Measurements from ENCODE around the gene TRAPPC2L.
"Not testable (repeated sequence)": the region's sequence is repeated elsewhere in the genome, so short reads cannot be mapped to it uniquely, and the experiment has no call there.

Gene TRAPPC2L

GRCh38 chr16:88883946-88884345, 27.0 kb downstream of the TRAPPC2L start:
- no peak overlapping the region for H3K27ac Mint-ChIP-seq
- no peaks in the 10 kb centered on the region for H3K27me3 Mint-ChIP-seq
- H3K36me3 Mint-ChIP-seq, result no peaks in the 10 kb centered on the region
- H3K4me1 Mint-ChIP-seq, result peaks cover 3% of the 10 kb centered on the region
- no peak overlapping the region for H3K4me3 Mint-ChIP-seq
- no peaks in the 10 kb centered on the region for H3K9me3 Mint-ChIP-seq

- Mint-ChIP-seq H3K9me3 (no peaks in the 10 kb centered on the region), H3K36me3 (no peaks in the 10 kb centered on the region), H3K4me1 (peaks cover 3% of the 10 kb centered on the region), H3K4me3 (no peak overlapping the region), H3K27ac (no peak overlapping the region), H3K27me3 (no peaks in the 10 kb centered on the region)
Measured at GRCh38 chr16:88884569-88885271, 27.8 kb downstream of the TRAPPC2L start.

GRCh38 chr16:88885693-88886280, 28.9 kb downstream of the TRAPPC2L start:
- H3K27ac Mint-ChIP-seq, result no peak overlapping the region
- H3K4me3 Mint-ChIP-seq, result no peak overlapping the region

DNA sequence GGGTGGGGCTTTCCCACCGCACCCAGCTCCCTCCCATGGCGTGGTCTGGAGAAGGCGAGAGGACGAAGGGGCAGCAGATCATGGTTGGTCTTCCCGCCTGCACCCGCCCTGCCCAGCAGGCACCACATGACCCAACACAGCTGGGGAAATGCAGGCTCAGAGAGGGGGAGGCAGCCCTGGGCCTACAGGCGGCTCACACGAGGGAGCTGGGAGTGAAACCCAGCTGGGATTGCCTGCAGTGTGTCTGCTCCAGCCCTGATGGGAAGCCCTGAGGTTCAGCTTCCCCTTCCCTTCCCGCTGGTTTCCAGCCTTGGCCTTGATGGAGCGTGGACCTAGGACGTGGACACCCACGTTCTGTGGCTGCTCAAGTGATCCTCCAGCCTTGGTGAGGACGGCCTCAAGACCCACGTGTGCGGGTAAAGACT, 29.5 kb downstream of the TRAPPC2L start:
- Mint-ChIP-seq H3K27ac (no peak overlapping the region), H3K27me3 (no peaks in the 10 kb centered on the region), H3K4me3 (no peak overlapping the region), H3K4me1 (peaks cover 3% of the 10 kb centered on the region), H3K36me3 (no peaks in the 10 kb centered on the region), H3K9me3 (no peaks in the 10 kb centered on the region)

More at GRCh38 chr16:88885693-88886280, 28.9 kb downstream of the TRAPPC2L start:
- Mint-ChIP-seq H3K9me3 (no peaks in the 10 kb centered on the region), H3K36me3 (no peaks in the 10 kb centered on the region), H3K27me3 (no peaks in the 10 kb centered on the region), H3K4me1 (peaks cover 3% of the 10 kb centered on the region)

DNA sequence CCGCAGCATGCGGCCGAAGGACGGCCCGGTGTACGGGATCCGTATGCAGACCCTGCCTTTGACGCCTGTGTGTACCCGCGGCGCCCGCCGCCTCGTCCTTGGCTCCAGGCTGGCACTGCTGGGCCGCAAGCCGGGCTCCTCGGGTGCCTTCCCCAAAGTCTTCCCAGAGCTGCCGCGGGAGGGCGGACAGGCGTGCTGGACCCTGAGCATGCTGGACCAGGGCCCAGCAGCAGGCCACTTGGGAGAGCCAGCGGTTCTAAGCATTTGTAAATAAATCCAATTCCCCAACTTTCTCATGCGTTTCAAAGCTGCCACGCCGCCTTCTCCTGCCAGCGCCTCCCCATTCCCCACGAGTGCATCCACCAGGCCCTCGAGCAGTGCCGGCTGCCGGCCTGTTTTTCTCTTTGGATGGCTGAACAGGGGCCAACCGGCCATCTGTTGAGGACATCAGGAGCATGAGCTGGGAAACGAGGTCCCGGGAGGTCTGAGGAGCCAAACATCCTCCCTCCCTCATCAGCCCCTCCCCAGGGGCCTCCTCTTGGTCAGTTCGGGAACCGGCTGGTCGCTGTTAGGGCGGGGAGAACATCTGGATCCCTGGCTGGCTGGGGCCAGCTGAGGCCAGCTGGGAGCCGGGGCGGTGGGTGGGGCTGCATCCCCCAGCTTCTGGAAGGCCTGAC, 30.1 kb downstream of the TRAPPC2L start:
- Mint-ChIP-seq H3K27me3 (no peaks in the 10 kb centered on the region), H3K9me3 (no peaks in the 10 kb centered on the region), H3K36me3 (no peaks in the 10 kb centered on the region), H3K27ac (no peak overlapping the region), H3K4me3 (no peak overlapping the region), H3K4me1 (peaks cover 3% of the 10 kb centered on the region)

DNA sequence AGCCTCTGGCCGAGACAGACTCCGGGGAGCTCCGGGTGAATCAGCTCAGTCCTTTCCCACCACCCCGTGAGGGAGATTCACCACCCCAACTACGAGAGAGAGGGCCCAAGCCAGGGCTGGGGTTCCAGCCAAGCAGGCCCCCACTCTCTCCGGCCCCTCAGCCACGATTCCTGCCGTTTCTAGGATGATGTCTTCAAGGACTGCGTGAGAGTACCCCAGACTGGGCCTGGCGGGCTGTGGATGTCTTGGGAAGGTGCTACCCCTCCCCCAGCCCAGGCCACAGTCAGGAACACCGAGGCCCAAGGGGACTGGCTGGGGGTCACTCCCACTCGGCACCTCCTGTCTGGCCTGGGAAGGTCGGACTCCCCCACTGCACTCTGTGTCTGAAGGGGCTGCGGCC, 31.1 kb downstream of the TRAPPC2L start:
- Mint-ChIP-seq H3K9me3 (no peaks in the 10 kb centered on the region), H3K36me3 (no peaks in the 10 kb centered on the region), H3K27me3 (no peaks in the 10 kb centered on the region), H3K4me1 (peaks cover 3% of the 10 kb centered on the region), H3K27ac (no peak overlapping the region), H3K4me3 (no peak overlapping the region)

DNA sequence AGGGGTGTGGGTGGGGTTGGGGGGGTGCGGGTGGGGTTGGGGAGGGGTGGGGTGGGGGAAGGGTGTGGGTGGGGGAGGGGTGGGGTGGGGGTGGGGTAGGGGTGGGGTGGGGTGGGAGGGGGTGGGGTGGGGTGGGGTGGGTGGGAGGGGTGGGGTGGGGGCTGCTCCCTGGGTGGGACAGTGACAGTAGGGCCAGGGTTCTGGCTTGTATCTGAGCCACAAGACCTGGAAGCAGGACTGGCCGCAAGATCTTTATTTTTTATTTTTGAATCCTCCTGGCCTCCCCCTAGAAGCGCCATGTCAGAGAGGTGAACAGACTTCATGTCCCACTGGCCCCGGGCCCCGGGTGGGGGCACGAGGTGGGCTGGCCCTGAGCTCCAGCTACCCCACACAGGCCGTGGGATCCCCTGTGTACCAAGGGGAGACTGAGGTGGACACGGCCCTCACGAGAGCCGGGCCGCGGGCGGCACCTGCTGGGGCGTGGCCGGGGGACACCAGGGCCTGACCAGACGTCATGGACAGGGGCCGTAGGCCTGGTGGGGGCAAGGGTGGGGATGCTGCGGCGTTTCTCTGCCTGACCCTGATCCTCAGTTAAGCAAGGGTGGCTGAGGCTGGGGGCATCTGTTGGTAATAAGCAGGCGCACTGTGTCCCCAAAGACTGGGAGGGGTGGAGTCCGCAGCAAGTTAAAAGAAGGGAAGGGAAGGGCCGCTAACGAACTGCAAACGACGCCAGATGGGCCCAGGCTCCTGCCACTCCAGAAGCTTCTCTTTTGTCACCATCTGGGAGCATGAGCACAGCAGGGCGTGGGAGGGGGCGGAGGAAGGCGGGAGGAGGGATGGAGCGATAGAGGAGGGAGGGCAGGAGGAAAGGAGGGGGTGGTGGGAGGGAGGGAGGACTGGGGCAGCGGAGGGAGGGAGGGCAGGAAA, 31.8 kb downstream of the TRAPPC2L start:
- Mint-ChIP-seq H3K27me3 (no peaks in the 10 kb centered on the region), H3K4me1 (no peaks in the 10 kb centered on the region), H3K27ac (no peak overlapping the region), H3K9me3 (no peaks in the 10 kb centered on the region), H3K4me3 (no peak overlapping the region), H3K36me3 (no peaks in the 10 kb centered on the region)

- H3K36me3 Mint-ChIP-seq, H3K9me3 Mint-ChIP-seq, H3K4me3 Mint-ChIP-seq, H3K4me1 Mint-ChIP-seq, H3K27ac Mint-ChIP-seq, H3K27me3 Mint-ChIP-seq: not testable (repeated sequence)
Measured at GRCh38 chr16:88889702-88890352, 32.9 kb downstream of the TRAPPC2L start.

DNA sequence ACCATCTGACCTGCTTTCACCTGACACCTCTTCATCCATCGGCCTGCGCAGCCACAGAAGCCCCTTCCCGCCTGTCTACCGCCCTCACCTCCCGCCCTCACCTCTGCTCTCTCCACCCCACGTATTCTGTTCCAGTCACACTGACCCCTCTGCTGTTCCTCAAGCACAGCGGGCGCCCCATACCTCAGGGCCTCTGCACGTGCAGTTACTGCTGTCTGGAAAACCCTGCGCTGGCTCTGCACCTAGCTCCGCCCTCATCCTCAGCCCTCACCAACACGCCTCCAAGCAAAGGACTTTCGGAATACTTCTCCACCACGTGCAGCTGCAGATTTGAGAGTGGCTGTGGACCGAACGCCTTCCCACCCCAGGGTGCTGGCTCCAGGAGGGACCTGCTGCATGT, 34.2 kb downstream of the TRAPPC2L start:
- no peak overlapping the region for H3K4me3 Mint-ChIP-seq
- no peak overlapping the region for H3K27ac Mint-ChIP-seq
- no peaks in the 10 kb centered on the region for H3K4me1 Mint-ChIP-seq
- H3K36me3 Mint-ChIP-seq, result no peaks in the 10 kb centered on the region
- no peaks in the 10 kb centered on the region for H3K9me3 Mint-ChIP-seq
- no peaks in the 10 kb centered on the region for H3K27me3 Mint-ChIP-seq

- no peak overlapping the region for H3K27ac Mint-ChIP-seq
Measured at GRCh38 chr16:88892065-88892464, 35.1 kb downstream of the TRAPPC2L start.

DNA sequence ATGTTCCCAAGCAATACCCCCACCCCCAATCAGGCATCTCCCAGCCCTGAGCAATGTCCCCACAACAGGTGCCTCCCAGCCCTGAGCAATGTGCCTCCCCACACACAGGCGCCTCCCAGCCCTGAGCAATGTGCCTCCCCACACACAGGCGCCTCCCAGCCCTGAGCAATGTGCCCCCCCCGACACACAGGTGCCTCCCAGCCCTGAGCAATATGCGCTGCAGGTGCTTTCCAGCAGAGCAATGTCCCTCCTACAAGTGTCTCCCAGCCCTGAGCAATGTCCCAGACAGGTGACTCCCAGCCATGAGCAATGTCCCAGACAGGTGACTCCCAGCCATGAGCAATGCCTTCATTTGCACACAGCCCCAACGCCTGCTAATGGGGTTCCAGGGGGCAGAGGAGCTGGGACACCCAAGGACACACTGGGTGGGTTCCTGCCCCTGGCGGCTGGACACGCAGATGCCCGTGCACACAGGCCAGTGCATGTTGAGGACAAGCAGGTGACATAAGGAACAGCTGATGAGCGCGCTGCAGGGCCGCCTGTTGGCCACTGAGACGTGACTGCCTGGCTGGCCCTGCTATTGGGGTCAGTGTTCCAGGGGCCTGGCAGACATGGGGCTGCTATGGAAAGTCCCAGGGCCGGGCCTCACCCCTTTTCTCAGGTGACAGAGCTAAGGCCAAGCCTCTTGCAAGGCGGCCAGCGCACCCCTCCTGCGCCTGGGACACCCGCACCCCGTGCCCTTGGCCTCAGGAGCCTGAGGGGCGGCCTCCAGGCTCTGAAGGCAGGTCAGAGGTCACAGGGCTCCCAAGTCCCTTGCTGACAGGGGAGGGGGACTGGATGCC, 36.4 kb downstream of the TRAPPC2L start:
- no peak overlapping the region for H3K27ac Mint-ChIP-seq
- no peaks in the 10 kb centered on the region for H3K4me1 Mint-ChIP-seq
- no peaks in the 10 kb centered on the region for H3K36me3 Mint-ChIP-seq

More at GRCh38 chr16:88892065-88892464, 35.1 kb downstream of the TRAPPC2L start:
- H3K36me3 Mint-ChIP-seq, result no peaks in the 10 kb centered on the region
- H3K9me3 Mint-ChIP-seq, result no peaks in the 10 kb centered on the region
- no peaks in the 10 kb centered on the region for H3K4me1 Mint-ChIP-seq
- H3K4me3 Mint-ChIP-seq, result no peak overlapping the region
- H3K27me3 Mint-ChIP-seq, result no peaks in the 10 kb centered on the region

DNA sequence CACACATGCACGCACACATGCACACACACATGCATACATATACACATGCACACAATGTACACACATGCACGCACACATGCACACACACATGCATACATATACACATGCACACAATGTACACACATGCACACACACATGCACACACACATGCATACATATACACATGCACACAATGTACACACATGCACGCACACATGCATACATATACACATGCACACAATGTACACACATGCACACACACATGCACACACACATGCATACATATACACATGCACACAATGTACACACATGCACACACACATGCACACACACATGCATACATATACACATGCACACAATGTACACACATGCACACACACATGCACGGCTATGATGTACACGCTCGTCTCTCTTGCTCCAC, 37.3 kb downstream of the TRAPPC2L start:
- H3K27me3 Mint-ChIP-seq, H3K4me3 Mint-ChIP-seq, H3K36me3 Mint-ChIP-seq, H3K4me1 Mint-ChIP-seq, H3K9me3 Mint-ChIP-seq, H3K27ac Mint-ChIP-seq: not testable (repeated sequence)

More for the DNA sequence above, 36.4 kb downstream of the TRAPPC2L start:
- Mint-ChIP-seq H3K27me3 (no peaks in the 10 kb centered on the region), H3K4me3 (no peak overlapping the region), H3K9me3 (no peaks in the 10 kb centered on the region)

DNA sequence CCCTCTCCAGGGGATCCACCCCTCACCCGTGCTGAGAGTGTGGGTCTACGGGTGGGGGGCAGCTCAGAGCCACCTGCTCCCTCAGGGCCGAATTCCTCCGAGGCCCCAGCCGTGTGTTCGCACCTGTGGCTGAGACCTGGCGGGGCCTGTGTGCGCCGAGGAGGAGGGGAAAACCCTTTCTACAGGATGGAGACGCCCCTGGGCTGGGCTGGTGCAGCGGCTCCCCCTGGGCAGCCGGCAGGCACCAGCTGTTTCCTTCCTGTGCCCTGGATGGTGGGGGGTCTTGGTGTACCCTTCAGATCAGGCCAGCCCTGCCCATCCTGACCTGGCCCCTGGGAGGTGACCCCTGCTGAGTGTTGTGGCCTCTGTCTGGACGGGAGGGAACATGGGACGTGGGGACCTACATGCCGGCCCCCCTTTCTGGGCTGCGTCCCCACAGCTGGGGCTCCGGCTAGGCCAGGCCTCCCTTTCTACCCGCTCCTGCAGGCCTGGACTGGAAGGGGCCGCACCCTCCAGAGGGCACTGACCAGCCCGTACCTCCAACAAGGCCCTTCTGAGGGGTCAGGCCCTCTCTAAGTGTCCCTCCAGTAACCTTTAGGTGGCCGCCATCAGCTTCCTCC, 37.9 kb downstream of the TRAPPC2L start:
- H3K27me3 Mint-ChIP-seq, result no peaks in the 10 kb centered on the region
- H3K4me3 Mint-ChIP-seq, result no peak overlapping the region
- no peaks in the 10 kb centered on the region for H3K9me3 Mint-ChIP-seq
- no peaks in the 10 kb centered on the region for H3K36me3 Mint-ChIP-seq
- H3K4me1 Mint-ChIP-seq, result no peaks in the 10 kb centered on the region
- no peak overlapping the region for H3K27ac Mint-ChIP-seq

DNA sequence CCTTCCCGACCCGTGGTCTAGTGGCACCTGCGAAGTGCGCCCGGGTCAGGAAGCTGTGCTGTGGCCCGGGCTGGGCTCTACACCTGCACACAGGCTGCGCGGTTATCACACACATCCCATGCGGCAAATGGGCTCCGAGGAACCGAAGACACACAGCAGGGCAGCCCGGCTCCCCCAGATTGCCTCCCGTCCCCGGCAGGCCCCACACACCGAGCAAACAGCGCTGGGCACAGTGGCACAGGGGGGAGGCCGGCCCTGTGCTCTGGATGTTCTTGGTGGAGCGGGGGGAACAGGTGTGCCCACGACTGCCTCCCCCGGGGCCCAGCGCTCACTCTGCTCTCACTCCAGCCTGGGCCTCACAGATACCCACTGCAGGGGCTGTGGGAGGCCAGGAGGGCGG, 38.4 kb downstream of the TRAPPC2L start:
- H3K36me3 Mint-ChIP-seq, result no peaks in the 10 kb centered on the region
- no peak overlapping the region for H3K4me3 Mint-ChIP-seq
- no peaks in the 10 kb centered on the region for H3K9me3 Mint-ChIP-seq
- no peaks in the 10 kb centered on the region for H3K4me1 Mint-ChIP-seq
- H3K27ac Mint-ChIP-seq, result no peak overlapping the region
- no peaks in the 10 kb centered on the region for H3K27me3 Mint-ChIP-seq

All from activated naive CD4-positive, alpha-beta T cell treated with anti-CD3 and anti-CD28 coated beads, Interleukin-2, amount 50 U/mL, for 24 hours (primary cell).